ENCODE data around the gene DDX54.

Gene DDX54

GRCh38 chr12:113184900-113185179 is 438 bp downstream of the DDX54 start:
- Mint-ChIP-seq H3K36me3 (ENCODE audit: low read depth) (peaks cover 38% of the 10 kb centered on the region), H3K27ac (peak overlapping the region; percentile 96), H3K4me3 (peak overlapping the region; percentile 98), H3K9me3 (no peaks in the 10 kb centered on the region), H3K4me1 (peaks cover 48% of the 10 kb centered on the region), H3K27me3 (no peaks in the 10 kb centered on the region)
- DNase-seq (peak; percentile 88), ATAC-seq (peak; percentile 88)

- Mint-ChIP-seq H3K4me3 (peak overlapping the region; percentile 98), H3K9me3 (no peaks in the 10 kb centered on the region), H3K27me3 (no peaks in the 10 kb centered on the region), H3K4me1 (peaks cover 47% of the 10 kb centered on the region), H3K36me3 (ENCODE audit: low read depth) (peaks cover 40% of the 10 kb centered on the region), H3K27ac (peak overlapping the region; percentile 96)
- ATAC-seq: peak; percentile 70
- no peak for DNase-seq
Measured at GRCh38 chr12:113184098-113184899, 979 bp downstream of the DDX54 start.

- ATAC-seq: no peak
- H3K4me3 Mint-ChIP-seq: peak overlapping the region; percentile 98
- peaks cover 45% of the 10 kb centered on the region for H3K36me3 Mint-ChIP-seq (ENCODE audit: low read depth)
- H3K27me3 Mint-ChIP-seq: no peaks in the 10 kb centered on the region
- H3K9me3 Mint-ChIP-seq: no peaks in the 10 kb centered on the region
- peak overlapping the region; percentile 96 for H3K27ac Mint-ChIP-seq
- peaks cover 40% of the 10 kb centered on the region for H3K4me1 Mint-ChIP-seq
- DNase-seq: no peak
Measured at GRCh38 chr12:113183030-113183589, 2.2 kb downstream of the DDX54 start.

- Mint-ChIP-seq H3K27ac (no peak overlapping the region), H3K36me3 (ENCODE audit: low read depth) (peaks cover 50% of the 10 kb centered on the region), H3K9me3 (no peaks in the 10 kb centered on the region), H3K4me1 (peaks cover 31% of the 10 kb centered on the region), H3K4me3 (no peak overlapping the region), H3K27me3 (no peaks in the 10 kb centered on the region)
- DNase-seq (no peak), ATAC-seq (no peak)
Measured at GRCh38 chr12:113181975-113182374, 3.3 kb downstream of the DDX54 start.

GRCh38 chr12:113180333-113180732 is 4.9 kb downstream of the DDX54 start:
- Mint-ChIP-seq H3K36me3 (ENCODE audit: low read depth) (peaks cover 51% of the 10 kb centered on the region), H3K4me1 (peaks cover 21% of the 10 kb centered on the region), H3K4me3 (no peak overlapping the region), H3K27me3 (no peaks in the 10 kb centered on the region), H3K9me3 (no peaks in the 10 kb centered on the region), H3K27ac (no peak overlapping the region)
- DNase-seq (no peak), ATAC-seq (no peak)

DNA sequence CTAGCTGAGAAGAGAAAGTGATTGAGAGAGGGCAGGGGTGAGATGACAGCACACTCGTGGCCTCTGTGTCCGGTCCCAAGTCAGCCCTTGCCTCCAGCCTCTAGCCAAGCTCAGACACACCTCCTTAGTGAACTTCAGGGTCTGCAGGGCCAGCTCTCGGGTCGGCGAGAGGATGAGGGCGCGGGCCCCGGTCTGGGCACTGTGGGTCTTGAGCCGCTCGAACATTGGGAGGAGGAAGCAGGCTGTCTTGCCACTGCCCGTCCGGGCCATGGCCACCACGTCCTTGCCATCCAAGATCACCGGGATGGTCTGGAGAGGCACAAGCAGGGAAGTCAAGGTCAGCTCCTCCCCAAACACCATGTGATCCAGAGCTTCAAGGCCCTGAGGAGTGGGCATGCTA is 6.3 kb downstream of the DDX54 start:
- H3K4me1 Mint-ChIP-seq: peaks cover 18% of the 10 kb centered on the region
- ATAC-seq: no peak
- H3K9me3 Mint-ChIP-seq: no peaks in the 10 kb centered on the region
- no peaks in the 10 kb centered on the region for H3K27me3 Mint-ChIP-seq
- H3K4me3 Mint-ChIP-seq: no peak overlapping the region
- no peak overlapping the region for H3K27ac Mint-ChIP-seq
- peaks cover 57% of the 10 kb centered on the region for H3K36me3 Mint-ChIP-seq (ENCODE audit: low read depth)
- DNase-seq: no peak

GRCh38 chr12:113174461-113175384 is 10.6 kb downstream of the DDX54 start:
- Mint-ChIP-seq H3K4me3 (no peak overlapping the region), H3K4me1 (peaks cover 7% of the 10 kb centered on the region), H3K27ac (no peak overlapping the region), H3K27me3 (no peaks in the 10 kb centered on the region), H3K9me3 (no peaks in the 10 kb centered on the region), H3K36me3 (ENCODE audit: low read depth) (peaks cover 73% of the 10 kb centered on the region)
- DNase-seq (peak; percentile 87), ATAC-seq (peak; percentile 87)

GRCh38 chr12:113173081-113173698 is 12.1 kb downstream of the DDX54 start:
- Mint-ChIP-seq H3K27me3 (no peaks in the 10 kb centered on the region), H3K4me1 (peaks cover 7% of the 10 kb centered on the region), H3K4me3 (no peak overlapping the region), H3K36me3 (ENCODE audit: low read depth) (peaks cover 69% of the 10 kb centered on the region), H3K9me3 (no peaks in the 10 kb centered on the region), H3K27ac (no peak overlapping the region)
- no peak for DNase-seq
- ATAC-seq: no peak

DNA sequence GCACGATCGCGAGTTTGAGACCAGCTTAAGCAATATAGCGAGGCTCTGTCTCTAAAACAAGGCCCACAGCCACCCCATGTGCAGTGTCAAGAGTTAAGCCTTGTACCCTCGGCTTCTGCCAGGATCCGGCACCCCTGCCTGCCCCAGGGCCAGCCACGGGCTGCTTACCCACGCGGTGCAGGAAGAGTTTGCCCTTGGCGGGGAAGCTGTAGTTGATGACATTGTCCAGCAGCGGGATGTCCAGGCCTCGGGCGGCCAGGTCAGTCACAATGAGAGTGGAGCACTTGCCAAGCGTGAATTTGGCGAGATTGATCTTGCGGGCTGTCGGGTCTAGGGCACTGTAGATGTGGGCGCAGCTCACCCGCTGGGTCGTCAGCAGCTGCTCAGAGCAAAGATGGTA is 13.1 kb downstream of the DDX54 start:
- Mint-ChIP-seq H3K4me3 (no peak overlapping the region), H3K36me3 (ENCODE audit: low read depth) (peaks cover 59% of the 10 kb centered on the region), H3K4me1 (peaks cover 7% of the 10 kb centered on the region), H3K9me3 (no peaks in the 10 kb centered on the region), H3K27ac (no peak overlapping the region), H3K27me3 (no peaks in the 10 kb centered on the region)
- no peak for DNase-seq
- no peak for ATAC-seq

DNA sequence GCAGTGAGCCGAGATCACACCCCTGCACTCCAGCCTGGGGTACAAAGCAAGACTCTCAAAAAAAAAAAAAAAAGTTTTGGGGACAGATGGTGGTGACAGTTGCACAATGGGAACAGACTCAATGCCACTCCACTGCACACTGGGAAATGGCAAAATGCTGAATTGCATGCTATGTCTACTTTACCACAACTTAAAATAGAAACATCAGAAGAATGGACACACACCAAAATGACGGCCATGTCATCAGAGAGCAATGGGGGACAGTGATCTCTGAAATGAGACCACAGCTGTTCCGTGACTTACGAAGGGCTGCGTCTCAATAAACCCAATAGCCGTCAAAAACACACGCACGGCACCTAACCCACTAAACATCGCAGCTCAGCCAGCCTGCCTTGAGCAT is 13.7 kb downstream of the DDX54 start:
- Mint-ChIP-seq H3K4me3 (no peak overlapping the region), H3K9me3 (no peaks in the 10 kb centered on the region), H3K27ac (no peak overlapping the region), H3K27me3 (no peaks in the 10 kb centered on the region), H3K4me1 (peaks cover 7% of the 10 kb centered on the region), H3K36me3 (ENCODE audit: low read depth) (peaks cover 56% of the 10 kb centered on the region)
- ATAC-seq (no peak), DNase-seq (no peak)

DNA sequence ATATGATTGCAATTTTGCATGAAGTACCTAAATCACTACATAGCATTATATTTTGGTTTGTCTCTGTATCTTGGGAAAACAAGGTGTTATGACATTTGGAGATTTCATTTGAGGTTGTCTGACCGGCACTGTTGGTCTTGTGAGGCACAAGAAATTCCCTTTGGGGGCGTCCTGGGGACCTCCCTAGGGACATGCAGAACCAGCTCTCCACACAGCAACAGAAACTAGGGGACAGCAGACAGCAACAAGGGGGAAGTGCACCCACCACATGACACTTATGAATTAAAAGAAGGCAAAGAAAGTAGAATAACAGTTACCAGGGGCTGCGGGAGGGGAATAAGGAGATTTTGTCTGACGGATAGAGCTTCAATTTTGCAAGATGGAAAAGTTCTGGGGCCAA is 14.4 kb downstream of the DDX54 start:
- Mint-ChIP-seq H3K4me1 (peaks cover 7% of the 10 kb centered on the region), H3K4me3 (no peak overlapping the region), H3K27ac (no peak overlapping the region), H3K36me3 (ENCODE audit: low read depth) (peaks cover 56% of the 10 kb centered on the region), H3K27me3 (no peaks in the 10 kb centered on the region), H3K9me3 (no peaks in the 10 kb centered on the region)
- no peak for DNase-seq
- ATAC-seq: no peak

DNA sequence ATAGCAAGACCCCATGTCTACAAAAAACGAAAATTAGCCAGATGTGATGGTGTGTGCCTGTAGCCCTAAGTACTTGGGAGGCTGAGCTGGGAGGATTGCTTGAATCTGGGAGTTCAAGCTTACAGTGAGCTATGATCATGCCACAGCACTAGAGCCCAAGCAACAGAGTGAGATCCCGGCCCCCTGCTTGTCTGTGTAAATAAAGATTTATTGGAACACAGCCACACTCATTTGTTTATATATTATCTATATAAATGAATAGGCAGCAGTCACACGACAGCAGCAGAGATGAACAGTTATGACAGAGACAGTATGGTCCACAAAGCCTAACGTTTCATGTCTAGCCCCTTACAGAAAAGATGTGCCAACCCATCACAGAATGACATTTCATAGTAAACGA is 14.8 kb downstream of the DDX54 start:
- Mint-ChIP-seq H3K4me3 (no peak overlapping the region), H3K27me3 (no peaks in the 10 kb centered on the region), H3K4me1 (peaks cover 7% of the 10 kb centered on the region), H3K9me3 (no peaks in the 10 kb centered on the region), H3K27ac (no peak overlapping the region), H3K36me3 (ENCODE audit: low read depth) (peaks cover 58% of the 10 kb centered on the region)
- DNase-seq: no peak
- no peak for ATAC-seq

GRCh38 chr12:113169697-113170096 is 15.6 kb downstream of the DDX54 start:
- Mint-ChIP-seq H3K27ac (no peak overlapping the region), H3K4me3 (no peak overlapping the region), H3K4me1 (peaks cover 7% of the 10 kb centered on the region), H3K9me3 (no peaks in the 10 kb centered on the region), H3K36me3 (ENCODE audit: low read depth) (peaks cover 60% of the 10 kb centered on the region), H3K27me3 (no peaks in the 10 kb centered on the region)
- no peak for ATAC-seq
- no peak for DNase-seq

GRCh38 chr12:113167868-113168267 is 17.4 kb downstream of the DDX54 start:
- peaks cover 5% of the 10 kb centered on the region for H3K4me1 Mint-ChIP-seq
- H3K36me3 Mint-ChIP-seq (ENCODE audit: low read depth): peaks cover 54% of the 10 kb centered on the region
- ATAC-seq (no peak), DNase-seq (no peak)
- no peaks in the 10 kb centered on the region for H3K9me3 Mint-ChIP-seq
- no peak overlapping the region for H3K27ac Mint-ChIP-seq
- no peaks in the 10 kb centered on the region for H3K27me3 Mint-ChIP-seq
- H3K4me3 Mint-ChIP-seq: no peak overlapping the region

Data from activated naive CD8-positive, alpha-beta T cell treated with anti-CD3 and anti-CD28 coated beads, Interleukin-2, amount 50 U/mL, for 24 hours (primary cell).